Transverse colon (tissue), 4 donors: ENCODE data around the gene VTCN1. TPM values are rescaled to one million over a fixed set of nuclear protein-coding genes. Genes with fewer than 3 reads are reported as not detected.

ENCODE experiments used
- DNase-seq: peaks from one replicate; pipeline ENCODE4 v3.0.0-alpha.2; 2019
- H3K27ac ChIP-seq, 4 donors: fragments of 200-600 bp; sonication (generic); 2 replicates each; pipeline ENCODE4 v1.5.1; 2016 to 2018; ENCODE audit warnings: inconsistent platforms in 4 of 4
- H3K27me3 ChIP-seq: fragments of 200-600 bp; sonication (generic); 2 replicates; pipeline ENCODE4 v1.5.1; 2017; ENCODE audit warnings: inconsistent platforms
- H3K36me3 ChIP-seq, 4 donors: fragments of 200-600 bp; sonication (generic); 2 replicates each; pipeline ENCODE4 v1.5.1; 2017 to 2019; ENCODE audit warnings: inconsistent platforms in 4 of 4
- H3K4me1 ChIP-seq, 4 donors: fragments of 200-600 bp; sonication (generic); 2 replicates each; pipeline ENCODE4 v1.5.1; 2017 to 2020; ENCODE audit warnings: inconsistent platforms in 4 of 4
- H3K4me3 ChIP-seq, 4 donors: fragments of 200-600 bp; sonication (generic); 1 replicate in 1 of 4; 2 replicates in 3 of 4; pipeline versions ENCODE4 v1.5.1 to v1.6.1; 2017 to 2019; ENCODE audit warnings: inconsistent platforms in 4 of 4
- H3K9me3 ChIP-seq, 2 donors: fragments of 200-600 bp; sonication (generic); 2 replicates each; pipeline ENCODE4 v1.5.1; 2017 to 2019; ENCODE audit warnings: inconsistent platforms in 2 of 2
- EP300 ChIP-seq: sonication (generic); formaldehyde crosslinking; IDR thresholded peaks from one replicate; pipeline ENCODE4 v1.6.1; 2017; ENCODE audit warnings: antibody characterized with exemption, low read depth
- POLR2A ChIP-seq: fragments of 450-650 bp; IDR thresholded peaks from one replicate; pipeline ENCODE4 v1.6.1; 2016; ENCODE audit warnings: antibody characterized with exemption, mild to moderate bottlenecking, moderate library complexity
- POLR2AphosphoS5 ChIP-seq, 3 donors: sonication (generic); formaldehyde crosslinking; IDR thresholded peaks; one replicate each; pipeline ENCODE4 v1.6.1; 2016; ENCODE audit warnings: antibody characterized with exemption in 3 of 3
- WGBS, 2 donors: methylation state at CpG; one replicate each; pipeline ENCODE4 v1.1.5; 2018; ENCODE audit warnings: low coverage in 1 of 2; 5-methylcytosine and 5-hydroxymethylcytosine counted together
- in situ Hi-C, 4 donors: fragments of 200-750 bp; cut with MboI; loops; one replicate each; pipeline versions ENCODE4 v1.15.0 to v1.15.1; 2017; ENCODE audit warnings: low sequenced_read_pairs in 3 of 4, low pct_ligation_motif_present in 1 of 4, low pct_unique_long_range_greater_than_20kb in 1 of 4
- intact Hi-C: fragments of 100-400 bp; cut with DNase I; formaldehyde crosslinking; loops from one replicate; pipeline ENCODE4 v1.15.1; 2023; ENCODE audit warnings: low total_unique reads
- total RNA-seq, 4 donors: library from RNA; depleted of rRNA; stranded (reverse); fragments of >200 nt; gene quantifications; one replicate each; pipeline ENCODE4 v1.1.0, GENCODE V29; 2016
- TF ChIP-seq, protein P1 (sequence below), 5 experiments: fragments of 200-600 bp in 3 of 5; fragments of 450-650 bp in 2 of 5; sonication (generic) in 3 of 5; IDR thresholded peaks; 1 replicate in 2 of 5; 2 replicates in 3 of 5; pipeline ENCODE4 v1.5.1; 2016 to 2017; ENCODE audit warnings: antibody characterized with exemption in 5 of 5, inconsistent platforms in 3 of 5, mild to moderate bottlenecking in 2 of 5, moderate library complexity in 1 of 5

Gene VTCN1
- total RNA-seq, 4 donors from 2014 or later: not detected

GRCh38 chr1:117176579-117176978 is 34.1 kb downstream of the VTCN1 start:
- 71 to 83% methylated on average over 2 to 6 of the region's 6 CpGs for WGBS, 2 donors
- H3K27ac ChIP-seq: no peak overlapping the region
- intact Hi-C loops: no loop called here

DNA sequence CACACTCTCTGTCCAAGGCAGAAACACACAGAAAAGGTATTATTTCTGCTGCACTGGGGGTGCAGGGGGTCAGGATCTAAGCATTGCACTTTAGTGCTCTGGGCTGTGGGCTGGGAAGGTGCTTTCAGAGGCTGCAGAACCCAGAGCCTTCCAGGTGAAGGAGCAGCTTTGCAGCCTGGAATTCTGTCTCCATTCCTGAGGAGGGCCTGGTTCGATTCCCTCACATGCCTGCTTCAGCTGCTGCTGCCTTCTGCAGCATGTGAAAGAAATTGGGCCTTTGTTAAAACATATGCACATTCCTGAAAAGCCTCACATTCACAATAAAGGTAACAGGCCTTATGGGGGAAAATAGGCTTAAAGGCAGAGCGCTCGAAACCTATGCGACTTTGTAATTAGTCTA is 35.9 kb downstream of the VTCN1 start:
- Histone ChIP-seq H3K9me3 (no peaks in the 10 kb centered on the region), H3K36me3 (no peaks in the 10 kb centered on the region), H3K27ac (no peak overlapping the region), H3K4me1 (no peaks in the 10 kb centered on the region), H3K4me3 (no peak overlapping the region), H3K27me3 (no peaks in the 10 kb centered on the region)
- no peak for DNase-seq
- intact Hi-C loops (no loop called here), in situ Hi-C loops (no loop called here)
- WGBS, 2 donors: 80 to 91% methylated on average over 1 to 4 of the region's 4 CpGs
- TF ChIP-seq POLR2A (no peak), POLR2AphosphoS5 (IDR thresholded peaks at IDR 0.05) (no peak), EP300 (no peak)
- TF ChIP-seq, protein P1, sequence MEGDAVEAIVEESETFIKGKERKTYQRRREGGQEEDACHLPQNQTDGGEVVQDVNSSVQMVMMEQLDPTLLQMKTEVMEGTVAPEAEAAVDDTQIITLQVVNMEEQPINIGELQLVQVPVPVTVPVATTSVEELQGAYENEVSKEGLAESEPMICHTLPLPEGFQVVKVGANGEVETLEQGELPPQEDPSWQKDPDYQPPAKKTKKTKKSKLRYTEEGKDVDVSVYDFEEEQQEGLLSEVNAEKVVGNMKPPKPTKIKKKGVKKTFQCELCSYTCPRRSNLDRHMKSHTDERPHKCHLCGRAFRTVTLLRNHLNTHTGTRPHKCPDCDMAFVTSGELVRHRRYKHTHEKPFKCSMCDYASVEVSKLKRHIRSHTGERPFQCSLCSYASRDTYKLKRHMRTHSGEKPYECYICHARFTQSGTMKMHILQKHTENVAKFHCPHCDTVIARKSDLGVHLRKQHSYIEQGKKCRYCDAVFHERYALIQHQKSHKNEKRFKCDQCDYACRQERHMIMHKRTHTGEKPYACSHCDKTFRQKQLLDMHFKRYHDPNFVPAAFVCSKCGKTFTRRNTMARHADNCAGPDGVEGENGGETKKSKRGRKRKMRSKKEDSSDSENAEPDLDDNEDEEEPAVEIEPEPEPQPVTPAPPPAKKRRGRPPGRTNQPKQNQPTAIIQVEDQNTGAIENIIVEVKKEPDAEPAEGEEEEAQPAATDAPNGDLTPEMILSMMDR (IDR thresholded peaks at IDR 0.05): no peak

More at GRCh38 chr1:117176579-117176978, 34.1 kb downstream of the VTCN1 start:
- Histone ChIP-seq H3K27me3 (no peaks in the 10 kb centered on the region), H3K9me3 (no peaks in the 10 kb centered on the region), H3K4me3 (no peak overlapping the region), H3K4me1 (no peaks in the 10 kb centered on the region), H3K36me3 (no peaks in the 10 kb centered on the region)
- no peak for DNase-seq
- in situ Hi-C loops: no loop called here
- TF ChIP-seq POLR2AphosphoS5 (IDR thresholded peaks at IDR 0.05): no peak
- TF ChIP-seq, protein P1 (IDR thresholded peaks at IDR 0.05): no peak
- TF ChIP-seq POLR2A: no peak
- no peak for TF ChIP-seq EP300

DNA sequence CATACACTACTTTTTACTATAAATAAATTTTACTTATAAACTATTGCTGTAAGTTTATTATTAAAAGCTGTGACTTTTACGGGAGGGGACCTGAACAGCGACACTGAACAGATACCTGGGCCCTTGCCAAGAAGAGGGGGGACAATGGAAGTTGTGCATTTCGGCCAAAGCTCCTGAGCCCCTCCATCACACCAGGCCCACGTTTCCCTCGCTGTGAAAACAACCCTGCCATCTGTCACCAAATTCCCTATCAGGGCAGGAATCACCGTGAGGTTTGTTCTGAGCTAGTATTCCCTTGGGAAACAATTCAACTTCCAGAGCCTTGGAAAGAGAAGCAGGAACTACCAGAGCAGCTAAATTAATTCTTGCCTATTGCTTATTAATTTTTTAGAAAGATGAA is 37.0 kb downstream of the VTCN1 start:
- H3K27ac ChIP-seq: no peak overlapping the region
- H3K9me3 ChIP-seq: no peaks in the 10 kb centered on the region
- H3K4me3 ChIP-seq: no peak overlapping the region
- 70 to 73% methylated on average over 3 to 6 of the region's 6 CpGs for WGBS, 2 donors
- no peaks in the 10 kb centered on the region for H3K27me3 ChIP-seq
- in situ Hi-C loops (no loop called here), intact Hi-C loops (no loop called here)
- H3K36me3 ChIP-seq: no peaks in the 10 kb centered on the region
- TF ChIP-seq POLR2A: no peak
- TF ChIP-seq, protein P1 (IDR thresholded peaks at IDR 0.05): no peak
- no peak for TF ChIP-seq EP300
- TF ChIP-seq POLR2AphosphoS5 (IDR thresholded peaks at IDR 0.05): no peak
- no peak for DNase-seq
- H3K4me1 ChIP-seq: no peaks in the 10 kb centered on the region

- no peak for TF ChIP-seq POLR2AphosphoS5 (IDR thresholded peaks at IDR 0.05)
- TF ChIP-seq EP300: no peak
- TF ChIP-seq, protein P1 (IDR thresholded peaks at IDR 0.05): no peak
- no peak for TF ChIP-seq POLR2A
- in situ Hi-C loops: no loop called here
- H3K27ac ChIP-seq: no peak overlapping the region
- H3K36me3 ChIP-seq: no peaks in the 10 kb centered on the region
- intact Hi-C loops: no loop called here
- no peak for DNase-seq
- no peaks in the 10 kb centered on the region for H3K9me3 ChIP-seq
- H3K27me3 ChIP-seq: no peaks in the 10 kb centered on the region
- no peak overlapping the region for H3K4me3 ChIP-seq
- H3K4me1 ChIP-seq: no peaks in the 10 kb centered on the region
- 93% methylated on average over 10 of the region's 10 CpGs; no CpG with 5 or more reads in 1 of the 2 donors for WGBS, 2 donors
Observed at GRCh38 chr1:117173006-117173405, 37.7 kb downstream of the VTCN1 start.
